ENCODE results near the gene WDR46.
A peak's percentile ranks its signal among the peaks of the same experiment; 100 is the strongest.

The WDR46 gene

GRCh38 chr6:33306356-33306755 lies 17.3 kb upstream of the WDR46 start:
- H3K4me2 ChIP-seq (ENCODE audit: low read length) = no peak overlapping the region
- no peak overlapping the region for H2AFZ ChIP-seq (ENCODE audit: low read length)
- H3K79me2 ChIP-seq (ENCODE audit: insufficient read depth, low read length) = 0 out of 2 replicates have a peak, but pooled peaks cover 10% of the 10 kb centered on the region
- no peak overlapping the region for H3K9ac ChIP-seq (ENCODE audit: low read length)
- no peaks in the 10 kb centered on the region for H3K9me3 ChIP-seq (ENCODE audit: low read length)
- no peak overlapping the region for H3K4me3 ChIP-seq (ENCODE audit: low read depth, low read length, poor library complexity, severe bottlenecking)
- no peaks in the 10 kb centered on the region for H3K27me3 ChIP-seq (ENCODE audit: insufficient read depth, low read length)
- H3K4me1 ChIP-seq (ENCODE audit: insufficient read depth, low read length, severe bottlenecking) = peaks cover 7% of the 10 kb centered on the region
- peak overlapping the region; percentile 18 for H3K27ac ChIP-seq (ENCODE audit: low read depth, low read length, poor library complexity, severe bottlenecking)
- H4K20me1 ChIP-seq (ENCODE audit: insufficient read depth, low read length) = no peaks in the 10 kb centered on the region
- 0 out of 2 replicates have a peak, but pooled peaks cover 5% of the 10 kb centered on the region for H3F3A ChIP-seq (ENCODE audit: insufficient read depth, low read length)
- TF ChIP-seq EZH2 (IDR thresholded peaks at IDR 0.05; ENCODE audit: borderline replicate concordance, low read length) = no peak
- TF ChIP-seq CTCF (IDR thresholded peaks at IDR 0.05; ENCODE audit: low read length) = no peak
- no peaks in the 10 kb centered on the region for H3K9me2 ChIP-seq (ENCODE audit: low read depth, low read length)
- peaks cover 49% of the 10 kb centered on the region for H3K36me3 ChIP-seq (ENCODE audit: insufficient read depth, low read length)

GRCh38 chr6:33305052-33305451 lies 16.0 kb upstream of the WDR46 start:
- H2AFZ ChIP-seq (ENCODE audit: low read length) = no peak overlapping the region
- no peaks in the 10 kb centered on the region for H3K27me3 ChIP-seq (ENCODE audit: insufficient read depth, low read length)
- no peak overlapping the region for H3K4me3 ChIP-seq (ENCODE audit: low read depth, low read length, poor library complexity, severe bottlenecking)
- no peak overlapping the region for H3K9ac ChIP-seq (ENCODE audit: low read length)
- TF ChIP-seq EZH2 (IDR thresholded peaks at IDR 0.05; ENCODE audit: borderline replicate concordance, low read length) (no peak), CTCF (IDR thresholded peaks at IDR 0.05; ENCODE audit: low read length) (no peak)
- 0 out of 2 replicates have a peak, but pooled peaks cover 6% of the 10 kb centered on the region for H3K79me2 ChIP-seq (ENCODE audit: insufficient read depth, low read length)
- H3K4me2 ChIP-seq (ENCODE audit: low read length) = no peak overlapping the region
- no peak overlapping the region for H3K27ac ChIP-seq (ENCODE audit: low read depth, low read length, poor library complexity, severe bottlenecking)
- 0 out of 2 replicates have a peak, but pooled peaks cover 5% of the 10 kb centered on the region for H3F3A ChIP-seq (ENCODE audit: insufficient read depth, low read length)
- H4K20me1 ChIP-seq (ENCODE audit: insufficient read depth, low read length) = no peaks in the 10 kb centered on the region
- no peaks in the 10 kb centered on the region for H3K9me2 ChIP-seq (ENCODE audit: low read depth, low read length)
- H3K36me3 ChIP-seq (ENCODE audit: insufficient read depth, low read length) = peaks cover 53% of the 10 kb centered on the region
- no peaks in the 10 kb centered on the region for H3K9me3 ChIP-seq (ENCODE audit: low read length)
- peaks cover 9% of the 10 kb centered on the region for H3K4me1 ChIP-seq (ENCODE audit: insufficient read depth, low read length, severe bottlenecking)

GRCh38 chr6:33304216-33304615 lies 15.2 kb upstream of the WDR46 start:
- no peak overlapping the region for H2AFZ ChIP-seq (ENCODE audit: low read length)
- no peak overlapping the region for H3K9ac ChIP-seq (ENCODE audit: low read length)
- H3K36me3 ChIP-seq (ENCODE audit: insufficient read depth, low read length) = peaks cover 53% of the 10 kb centered on the region
- H4K20me1 ChIP-seq (ENCODE audit: insufficient read depth, low read length) = no peaks in the 10 kb centered on the region
- no peak overlapping the region for H3K4me2 ChIP-seq (ENCODE audit: low read length)
- no peak overlapping the region for H3K27ac ChIP-seq (ENCODE audit: low read depth, low read length, poor library complexity, severe bottlenecking)
- H3K9me3 ChIP-seq (ENCODE audit: low read length) = no peaks in the 10 kb centered on the region
- H3K9me2 ChIP-seq (ENCODE audit: low read depth, low read length) = no peaks in the 10 kb centered on the region
- H3K4me1 ChIP-seq (ENCODE audit: insufficient read depth, low read length, severe bottlenecking) = peaks cover 15% of the 10 kb centered on the region
- H3F3A ChIP-seq (ENCODE audit: insufficient read depth, low read length) = 0 out of 2 replicates have a peak, but pooled peaks cover 5% of the 10 kb centered on the region
- H3K27me3 ChIP-seq (ENCODE audit: insufficient read depth, low read length) = no peaks in the 10 kb centered on the region
- TF ChIP-seq CTCF (IDR thresholded peaks at IDR 0.05; ENCODE audit: low read length) (no peak), EZH2 (IDR thresholded peaks at IDR 0.05; ENCODE audit: borderline replicate concordance, low read length) (no peak)
- H3K4me3 ChIP-seq (ENCODE audit: low read depth, low read length, poor library complexity, severe bottlenecking) = no peak overlapping the region
- 0 out of 2 replicates have a peak, but pooled peaks cover 6% of the 10 kb centered on the region for H3K79me2 ChIP-seq (ENCODE audit: insufficient read depth, low read length)
